ENCODE measurements around the gene TOM1L1.
"Not testable (repeated sequence)": the region's sequence is repeated elsewhere in the genome, so short reads cannot be mapped to it uniquely, and the experiment has no call there.

Gene TOM1L1, protein sequence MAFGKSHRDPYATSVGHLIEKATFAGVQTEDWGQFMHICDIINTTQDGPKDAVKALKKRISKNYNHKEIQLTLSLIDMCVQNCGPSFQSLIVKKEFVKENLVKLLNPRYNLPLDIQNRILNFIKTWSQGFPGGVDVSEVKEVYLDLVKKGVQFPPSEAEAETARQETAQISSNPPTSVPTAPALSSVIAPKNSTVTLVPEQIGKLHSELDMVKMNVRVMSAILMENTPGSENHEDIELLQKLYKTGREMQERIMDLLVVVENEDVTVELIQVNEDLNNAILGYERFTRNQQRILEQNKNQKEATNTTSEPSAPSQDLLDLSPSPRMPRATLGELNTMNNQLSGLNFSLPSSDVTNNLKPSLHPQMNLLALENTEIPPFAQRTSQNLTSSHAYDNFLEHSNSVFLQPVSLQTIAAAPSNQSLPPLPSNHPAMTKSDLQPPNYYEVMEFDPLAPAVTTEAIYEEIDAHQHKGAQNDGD
- 2.5 to 8.5 (median 5.6) reads per million in 17 experiments for total RNA-seq

DNA sequence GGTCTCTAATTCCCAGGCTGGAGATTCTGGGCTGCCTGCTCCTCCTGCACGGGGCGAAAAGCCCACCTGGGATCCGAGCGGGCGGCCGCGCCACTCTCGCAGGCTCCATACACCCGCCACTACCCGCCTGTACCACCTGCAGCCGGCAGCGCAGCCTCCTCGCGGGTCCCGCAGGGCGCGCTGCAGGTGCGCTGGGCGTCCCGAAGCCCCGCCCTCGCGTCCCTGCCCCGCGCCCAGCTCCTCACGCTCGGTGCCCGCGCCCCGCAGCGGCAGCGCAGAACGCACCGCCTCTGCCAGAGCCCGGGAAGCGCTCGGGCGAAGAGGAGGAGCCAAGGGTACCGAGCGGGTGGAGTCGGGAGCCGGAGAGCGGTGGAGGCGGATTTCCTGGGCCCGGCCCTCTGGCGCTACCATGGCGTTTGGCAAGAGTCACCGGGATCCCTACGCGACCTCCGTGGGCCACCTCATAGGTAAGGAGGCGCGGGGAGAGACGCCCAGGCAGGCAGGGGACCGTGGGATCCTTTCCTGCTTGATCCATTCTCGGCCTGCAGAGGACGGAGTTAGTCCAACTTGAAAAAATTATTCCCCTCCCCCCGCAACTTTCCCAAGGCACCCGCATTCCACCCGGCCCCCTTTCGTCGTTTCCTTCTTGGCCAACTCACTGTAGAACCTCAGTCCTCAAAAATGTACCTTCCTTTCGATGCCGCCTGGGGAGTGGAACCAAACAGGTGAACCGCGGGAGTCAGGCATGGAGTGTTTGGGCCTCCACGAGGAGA lies at the start of gene TOM1L1:
Gene TOM1L1, plus strand, starts transcription at position 396 of the 773 bp plus-strand sequence. Its CDS starts 14 bp downstream, at position 410.
- DNase-seq: peak; percentile 43 to 74 (median 58)

GRCh38 chr17:54859187-54859586 lies 41.5 kb upstream of the TOM1L1 start:
- DNase-seq: no peak

DNA sequence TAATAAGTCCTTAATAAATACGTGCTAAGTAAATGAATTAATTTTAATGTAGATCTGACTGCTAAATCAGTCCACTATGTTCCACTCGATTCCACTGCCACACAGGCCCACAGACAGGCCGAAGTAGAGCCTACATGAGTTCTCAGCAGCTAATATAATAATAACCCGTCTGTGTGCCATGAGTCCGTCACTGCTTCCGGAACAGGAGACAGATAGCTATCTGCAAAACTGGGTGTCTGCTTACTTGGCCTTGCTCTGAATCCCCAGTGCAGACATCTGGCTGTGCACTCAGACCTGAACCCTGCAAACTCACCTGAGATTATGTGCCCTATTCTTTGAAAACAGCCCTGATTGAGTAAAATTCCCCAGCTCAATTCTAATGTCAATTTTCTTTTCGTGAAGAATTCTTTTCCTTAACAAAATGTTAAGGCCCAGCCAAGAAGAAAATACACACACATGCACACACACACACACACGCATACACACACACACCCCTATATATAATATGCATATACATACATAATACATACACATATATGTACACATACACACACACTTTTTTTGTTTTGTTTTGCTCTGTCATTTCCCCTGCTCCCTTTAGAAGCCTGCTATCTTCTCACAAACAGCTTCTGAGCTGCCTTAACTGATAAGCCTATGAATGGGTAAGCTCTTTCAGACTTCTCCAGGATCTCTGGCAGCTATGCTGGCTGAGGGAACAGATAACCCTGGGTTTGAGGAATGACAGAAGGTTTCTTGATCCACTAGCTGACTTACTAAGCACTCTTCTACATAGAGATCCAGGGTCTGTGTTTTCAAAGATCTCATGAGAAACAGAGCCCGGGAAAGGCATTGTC lies 39.8 kb upstream of the TOM1L1 start:
- DNase-seq: no peak

- DNase-seq: no peak
Observed at GRCh38 chr17:54861471-54861983, 39.1 kb upstream of the TOM1L1 start.

GRCh38 chr17:54863176-54863575 lies 37.5 kb upstream of the TOM1L1 start:
- no peak for DNase-seq

DNA sequence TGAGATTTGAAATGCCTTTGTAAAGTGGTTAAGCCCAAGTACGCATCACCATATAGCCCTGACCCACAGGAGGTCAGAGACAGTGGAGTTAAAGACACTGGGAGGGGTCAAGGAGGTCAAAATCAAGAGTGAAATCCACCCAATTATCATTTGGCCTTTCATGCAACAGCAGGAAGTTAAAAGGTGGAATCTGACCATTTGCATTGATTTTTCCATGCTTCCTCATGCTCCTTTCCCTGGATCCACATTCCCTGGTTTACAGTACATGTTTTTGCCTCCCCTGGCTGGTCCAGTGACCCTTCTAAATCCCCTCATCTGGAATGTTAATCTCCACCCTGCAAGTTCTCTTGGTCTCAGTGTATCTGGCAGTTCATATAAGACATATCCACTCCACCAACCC lies 36.6 kb upstream of the TOM1L1 start:
- DNase-seq: no peak

GRCh38 chr17:54864636-54865356 lies 35.9 kb upstream of the TOM1L1 start:
- DNase-seq: no peak

DNA sequence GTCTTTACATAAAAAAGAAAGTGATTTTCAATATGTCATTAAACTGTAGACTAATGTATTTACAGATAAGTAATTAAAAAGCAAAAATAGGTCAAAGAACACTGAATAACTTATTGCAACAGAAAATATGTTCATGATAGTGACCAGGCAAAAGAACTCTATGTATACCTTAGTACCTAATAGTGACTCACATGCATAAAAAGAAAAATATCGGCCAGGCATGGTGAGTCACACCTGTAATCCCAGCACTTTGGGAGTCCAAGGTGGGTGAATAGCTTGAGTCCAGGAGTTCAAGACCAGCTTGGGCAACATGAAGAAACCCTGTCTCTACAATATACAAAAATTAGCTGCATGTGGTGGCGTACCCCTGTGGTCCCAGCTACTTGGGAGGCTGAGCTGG lies 33.0 kb upstream of the TOM1L1 start:
- no peak for DNase-seq

- DNase-seq: no peak
Observed at GRCh38 chr17:54870671-54871175, 29.9 kb upstream of the TOM1L1 start.

DNA sequence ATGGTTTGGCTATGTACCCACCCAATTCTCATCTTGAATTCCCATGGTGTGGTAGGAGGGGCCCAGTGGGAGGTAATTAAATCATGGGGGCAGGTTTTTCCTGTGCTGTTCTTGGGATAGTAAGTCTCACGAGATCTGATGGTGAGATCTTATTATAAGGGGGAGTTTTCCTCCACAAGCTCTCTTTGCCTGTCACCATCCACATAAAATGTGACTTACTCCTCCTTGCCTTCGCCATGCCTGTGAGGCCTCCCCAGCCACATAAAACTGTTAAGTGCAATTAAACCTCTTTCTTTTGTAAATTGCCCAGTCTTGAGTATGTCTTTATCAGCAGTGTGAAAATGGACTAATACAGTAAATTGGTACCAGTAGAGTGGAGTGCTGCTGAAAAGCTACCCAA lies 24.7 kb upstream of the TOM1L1 start:
- not testable (repeated sequence) for DNase-seq

DNA sequence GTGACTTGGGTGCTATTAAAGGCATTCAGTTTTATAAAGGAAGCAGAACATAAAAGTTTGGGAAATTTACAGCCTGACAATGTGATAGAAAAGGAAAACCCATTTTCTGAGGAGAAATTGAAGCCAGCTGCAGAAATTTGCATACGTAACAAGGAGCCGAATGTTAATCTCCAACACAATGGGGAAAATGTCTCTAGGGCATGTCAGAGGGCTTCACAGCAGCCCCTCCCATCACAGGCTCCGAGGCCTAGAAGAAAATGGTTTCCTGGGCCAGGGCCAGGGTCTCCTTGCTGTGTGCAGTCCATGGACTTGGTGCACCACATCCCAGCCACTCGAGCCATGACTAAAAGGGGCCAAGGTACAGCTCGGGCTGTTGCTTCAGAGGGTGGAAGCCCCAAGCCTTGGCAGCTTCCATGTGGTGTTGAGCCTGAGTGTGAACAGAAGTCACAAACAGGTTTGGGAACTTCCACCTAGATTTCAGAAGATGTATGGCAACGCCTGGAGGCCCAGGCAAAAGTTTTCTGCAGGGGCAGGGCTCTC lies 23.9 kb upstream of the TOM1L1 start:
- no peak for DNase-seq

- DNase-seq: no peak
Observed at GRCh38 chr17:54881255-54881972, 19.2 kb upstream of the TOM1L1 start.

- DNase-seq: no peak
Observed at GRCh38 chr17:54882371-54882770, 18.3 kb upstream of the TOM1L1 start.

GRCh38 chr17:54882950-54883349 lies 17.7 kb upstream of the TOM1L1 start:
- DNase-seq: no peak

GRCh38 chr17:54883939-54884338 lies 16.7 kb upstream of the TOM1L1 start:
- no peak for DNase-seq

DNA sequence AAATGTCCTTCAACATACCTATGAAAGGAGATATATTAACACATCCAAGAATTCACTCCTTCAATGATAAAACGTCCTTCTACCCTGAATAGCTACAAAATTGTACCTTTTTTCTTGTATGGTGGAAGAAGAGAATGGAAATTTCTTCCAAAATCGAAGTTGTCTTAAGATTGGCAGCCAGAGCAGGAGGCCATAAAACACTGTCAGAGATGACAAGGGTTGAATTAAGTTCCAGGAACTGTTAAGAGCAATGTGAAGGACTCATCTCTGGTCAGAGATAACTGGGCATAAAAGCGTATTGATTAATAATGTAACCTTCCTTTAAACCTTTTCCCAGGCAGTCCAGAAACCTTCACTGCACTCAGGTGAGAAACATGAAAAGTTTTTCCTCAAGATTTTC lies 12.9 kb upstream of the TOM1L1 start:
- DNase-seq: no peak

DNA sequence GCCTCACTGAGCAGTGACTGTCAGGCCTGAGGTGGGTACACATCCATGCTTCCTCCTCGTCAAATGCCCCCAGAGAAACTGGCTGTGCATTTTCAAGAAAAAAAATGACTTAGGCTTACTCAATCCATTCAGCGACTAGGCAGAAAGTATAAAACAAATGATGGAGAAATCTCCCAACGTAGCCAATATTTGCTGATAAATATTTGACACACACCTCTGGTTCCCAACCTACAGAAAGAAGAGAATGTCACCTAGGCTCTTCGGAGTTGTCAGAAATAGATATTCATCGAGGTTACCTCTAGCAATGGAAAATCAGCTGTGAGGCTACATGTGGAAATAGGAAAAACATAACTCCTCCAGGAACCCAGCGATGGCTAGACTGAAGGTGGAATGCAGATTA lies 12.4 kb upstream of the TOM1L1 start:
- no peak for DNase-seq

GRCh38 chr17:54888981-54889380 lies 11.7 kb upstream of the TOM1L1 start:
- DNase-seq: no peak

DNA sequence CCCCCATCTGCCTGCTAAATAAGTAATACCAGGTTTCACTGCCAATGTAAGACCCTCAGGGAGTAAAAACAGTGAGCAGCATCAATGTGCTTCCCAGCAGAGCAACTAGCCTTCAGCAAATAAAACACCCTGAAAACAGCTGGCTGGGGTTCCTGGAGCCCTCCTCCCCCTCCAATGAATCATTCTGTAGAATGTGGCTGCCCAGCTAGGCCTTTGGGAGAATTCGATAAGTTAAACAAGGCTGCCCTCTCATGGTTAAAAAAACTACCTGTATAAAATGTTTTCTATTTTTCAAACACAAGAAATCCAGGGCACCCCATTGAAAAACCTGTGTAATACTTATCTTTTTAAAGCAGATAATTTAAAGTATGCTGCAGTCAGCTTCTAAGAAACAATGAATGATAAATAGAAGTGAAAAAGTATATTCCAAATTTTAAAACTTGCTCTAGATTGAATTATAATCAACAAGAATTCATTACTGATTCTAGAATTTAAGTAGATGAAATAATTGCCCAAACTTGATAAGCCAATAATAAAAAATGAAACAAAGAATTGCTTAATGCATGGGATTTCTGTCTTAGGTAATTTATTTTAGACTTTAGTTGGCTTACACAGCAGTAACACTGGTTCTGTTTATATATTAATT lies 9.4 kb upstream of the TOM1L1 start:
- DNase-seq: peak; percentile 4 to 33 (median 26)

DNA sequence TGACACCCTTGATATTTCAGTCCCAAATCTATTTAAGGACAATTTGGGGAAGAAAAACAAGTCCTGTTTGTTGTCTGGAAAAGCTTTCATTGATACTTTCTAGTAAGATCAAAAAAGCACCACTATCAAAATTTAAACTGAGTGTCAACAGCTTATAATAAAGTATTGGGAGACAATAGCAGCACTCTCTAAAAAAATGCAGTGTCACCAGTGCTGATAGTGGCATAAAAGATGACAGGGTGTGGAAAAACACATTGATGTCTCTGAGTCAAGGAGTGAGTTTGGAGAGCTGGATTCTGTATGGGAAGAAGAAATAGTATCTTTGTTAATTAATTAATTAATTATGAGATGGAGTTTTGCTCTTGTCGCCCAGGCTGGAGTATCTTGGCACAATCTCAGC lies 8.3 kb upstream of the TOM1L1 start:
- no peak for DNase-seq

Data from suppressor macrophage (primary cell).